Peyer's patch (tissue), 4 donors: ENCODE results near the gene NUDC.

ENCODE experiments used
- POLR2A ChIP-seq, 2 donors: fragments of 450-650 bp; IDR thresholded peaks; one replicate each; pipeline ENCODE4 v1.5.1; 2017; ENCODE audit warnings: antibody characterized with exemption in 2 of 2, mild to moderate bottlenecking in 2 of 2, moderate library complexity in 2 of 2
- TF ChIP-seq, protein P1 (sequence below), 6 experiments: fragments of 450-650 bp in 4 of 6; fragments of 200-600 bp in 2 of 6; sonication (generic) in 1 of 6; IDR thresholded peaks; one replicate each; pipeline ENCODE4 v1.5.1; 2017 to 2019; ENCODE audit warnings: antibody characterized with exemption in 6 of 6, mild to moderate bottlenecking in 3 of 6, moderate library complexity in 1 of 6

DNA sequence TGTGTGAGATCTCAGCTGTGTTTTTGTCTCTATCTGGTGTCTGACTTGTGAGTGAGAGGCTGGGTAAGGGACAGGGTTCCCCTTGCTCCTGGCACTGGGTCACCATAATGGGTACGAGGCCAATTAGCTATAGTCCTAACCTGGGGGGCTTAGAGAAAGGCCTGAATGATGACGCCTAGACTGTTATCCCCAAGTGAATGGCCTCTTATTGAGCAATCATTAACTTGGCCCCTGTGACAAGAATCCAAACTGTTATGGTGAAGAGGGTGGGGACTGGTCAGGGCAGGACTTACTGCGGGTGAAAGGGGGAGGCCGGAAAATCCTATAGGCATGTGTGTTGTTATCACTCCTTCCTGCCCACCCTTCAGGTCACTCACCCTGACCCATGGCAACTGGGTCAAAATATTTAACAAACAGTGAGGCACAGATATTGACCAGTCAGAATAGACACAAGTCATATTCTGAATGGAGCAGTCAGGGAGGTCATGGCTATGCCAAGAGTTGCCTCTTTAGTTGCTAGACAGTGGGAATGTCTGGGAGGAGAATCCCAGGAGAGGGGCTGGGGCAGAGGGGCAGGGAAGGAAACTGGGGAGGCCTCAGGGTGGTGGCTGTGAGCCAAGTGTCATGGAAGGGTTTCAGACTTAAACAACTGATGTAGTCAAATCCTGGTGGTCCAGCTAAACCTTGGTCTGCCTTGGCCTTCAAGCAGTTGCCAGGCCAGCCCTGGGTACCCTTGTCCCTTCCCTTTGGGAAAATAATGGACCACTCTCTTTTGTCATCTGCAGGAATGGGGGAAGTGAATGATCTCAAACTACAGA, 11.0 kb upstream of the NUDC start:
- TF ChIP-seq, protein P1, sequence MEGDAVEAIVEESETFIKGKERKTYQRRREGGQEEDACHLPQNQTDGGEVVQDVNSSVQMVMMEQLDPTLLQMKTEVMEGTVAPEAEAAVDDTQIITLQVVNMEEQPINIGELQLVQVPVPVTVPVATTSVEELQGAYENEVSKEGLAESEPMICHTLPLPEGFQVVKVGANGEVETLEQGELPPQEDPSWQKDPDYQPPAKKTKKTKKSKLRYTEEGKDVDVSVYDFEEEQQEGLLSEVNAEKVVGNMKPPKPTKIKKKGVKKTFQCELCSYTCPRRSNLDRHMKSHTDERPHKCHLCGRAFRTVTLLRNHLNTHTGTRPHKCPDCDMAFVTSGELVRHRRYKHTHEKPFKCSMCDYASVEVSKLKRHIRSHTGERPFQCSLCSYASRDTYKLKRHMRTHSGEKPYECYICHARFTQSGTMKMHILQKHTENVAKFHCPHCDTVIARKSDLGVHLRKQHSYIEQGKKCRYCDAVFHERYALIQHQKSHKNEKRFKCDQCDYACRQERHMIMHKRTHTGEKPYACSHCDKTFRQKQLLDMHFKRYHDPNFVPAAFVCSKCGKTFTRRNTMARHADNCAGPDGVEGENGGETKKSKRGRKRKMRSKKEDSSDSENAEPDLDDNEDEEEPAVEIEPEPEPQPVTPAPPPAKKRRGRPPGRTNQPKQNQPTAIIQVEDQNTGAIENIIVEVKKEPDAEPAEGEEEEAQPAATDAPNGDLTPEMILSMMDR (IDR thresholded peaks at IDR 0.05): no peak
- TF ChIP-seq POLR2A (IDR thresholded peaks at IDR 0.05): no peak
